Measurements from ENCODE around the gene PYROXD2.

Gene PYROXD2

DNA sequence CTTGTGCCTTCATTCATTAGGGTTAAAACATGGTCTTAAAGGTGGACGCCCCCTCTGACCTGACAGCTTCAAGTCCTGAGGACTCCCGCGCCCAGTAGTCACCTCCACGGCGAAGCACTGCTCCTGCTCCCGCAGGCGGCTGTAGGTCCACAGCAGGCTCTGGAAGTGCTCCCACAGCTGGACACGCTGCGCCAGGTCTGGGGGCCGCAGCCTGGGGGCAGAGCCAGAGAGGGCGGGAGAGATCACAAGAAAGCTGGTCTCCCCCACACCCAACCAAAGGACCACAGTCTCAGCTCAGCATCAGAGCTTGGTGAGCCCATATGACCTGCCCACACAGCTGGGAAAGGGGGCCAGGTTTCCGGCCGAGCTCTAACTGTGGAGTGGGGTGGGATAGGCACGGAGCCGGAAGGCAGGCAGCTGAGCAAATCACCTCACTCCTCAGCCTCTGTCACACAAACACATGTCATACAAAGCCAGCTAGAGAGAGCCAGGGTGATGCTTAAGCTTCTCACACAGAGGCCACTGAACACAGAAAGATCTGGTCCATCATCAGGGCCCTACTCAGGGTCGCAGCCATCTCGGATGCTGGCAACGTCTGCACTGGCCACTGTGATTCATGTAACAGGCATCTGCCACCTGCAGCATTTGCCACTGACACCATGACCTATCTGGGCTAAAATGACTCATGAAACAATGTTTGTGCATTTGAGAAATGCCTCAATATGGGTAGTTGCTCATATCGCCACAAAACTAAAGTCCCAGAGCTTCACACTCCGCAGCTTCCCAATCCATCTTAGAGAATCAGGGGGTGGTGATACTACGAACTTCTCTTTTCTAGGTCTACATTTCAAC lies 19.1 kb upstream of the PYROXD2 start:
- DNase-seq = no peak

DNA sequence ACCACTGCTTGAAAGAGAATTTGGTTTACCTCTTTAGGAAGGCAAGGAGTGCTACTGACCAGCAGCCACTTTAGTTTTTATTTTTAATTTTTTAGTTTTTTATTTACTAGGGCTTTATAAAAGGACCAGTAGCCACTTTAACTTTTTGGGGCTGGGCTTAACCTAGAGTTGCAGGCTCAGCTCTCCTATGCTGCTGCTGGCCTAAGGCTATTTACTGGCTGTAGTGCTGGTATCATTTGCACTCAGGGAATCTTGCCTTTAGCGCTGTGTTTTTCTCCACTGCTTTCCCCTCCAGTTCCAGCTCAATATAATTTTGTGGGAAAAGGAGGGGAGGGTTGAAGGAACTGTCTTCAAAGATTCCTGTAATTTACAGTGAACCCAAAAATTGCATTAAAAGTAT lies 18.4 kb upstream of the PYROXD2 start:
- no peak for DNase-seq

DNA sequence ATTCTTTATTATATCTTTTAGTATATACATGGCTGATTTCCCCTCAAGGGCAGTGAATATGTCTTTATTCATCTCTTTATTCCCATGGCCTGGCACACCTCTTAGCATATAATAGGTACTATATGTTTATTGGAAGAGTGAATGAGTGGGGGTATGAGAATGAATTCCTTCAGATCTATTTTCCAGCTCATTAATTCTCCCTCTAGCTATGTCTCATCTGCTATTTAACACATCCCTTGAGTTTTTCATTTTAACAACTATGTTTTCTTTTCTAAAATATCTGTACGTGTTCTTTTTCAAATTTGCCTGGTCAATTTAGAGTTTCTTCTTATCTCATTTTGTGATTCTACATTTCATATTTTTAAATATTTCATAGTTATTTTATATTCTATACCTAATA lies 17.3 kb upstream of the PYROXD2 start:
- DNase-seq = no peak

DNA sequence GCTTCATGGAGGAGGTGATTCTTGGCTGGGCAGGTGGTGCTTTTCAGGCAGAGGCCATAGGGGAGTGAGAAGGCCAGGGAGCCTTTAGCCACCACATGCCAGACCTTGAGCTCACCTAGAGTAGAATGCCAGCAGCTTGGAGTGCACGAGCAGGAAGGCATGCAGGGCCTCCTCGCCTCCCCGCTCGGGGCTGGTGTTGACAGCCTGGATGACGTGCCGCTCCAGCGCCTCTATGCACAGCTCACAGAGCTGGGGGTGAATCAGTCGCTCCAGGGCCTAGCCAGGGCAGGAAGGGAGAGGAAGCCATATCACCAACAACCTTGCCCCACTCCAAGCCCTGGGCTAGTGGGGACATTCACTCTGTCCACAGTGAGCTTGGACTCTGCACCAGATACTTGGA lies 16.0 kb upstream of the PYROXD2 start:
- no peak for DNase-seq

DNA sequence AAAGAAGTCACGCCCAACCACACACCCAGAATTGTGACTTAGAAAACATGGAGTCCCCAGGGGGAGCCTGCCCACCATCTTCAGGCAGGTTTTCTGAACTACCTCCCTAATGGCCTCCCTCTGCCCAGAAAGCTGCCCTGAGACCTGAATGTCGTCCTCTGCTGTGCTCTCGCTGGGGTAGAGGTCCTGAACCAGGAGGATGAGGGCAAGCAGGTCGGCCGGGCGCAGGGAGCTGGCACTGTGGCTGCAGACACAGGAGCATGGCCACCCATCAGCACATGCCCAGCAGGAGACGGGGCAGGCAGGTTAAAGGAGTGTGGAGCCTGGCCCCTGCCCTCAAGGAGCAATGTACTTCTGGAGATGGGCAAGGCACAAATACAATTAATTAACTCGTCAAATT lies 15.4 kb upstream of the PYROXD2 start:
- no peak for DNase-seq

DNA sequence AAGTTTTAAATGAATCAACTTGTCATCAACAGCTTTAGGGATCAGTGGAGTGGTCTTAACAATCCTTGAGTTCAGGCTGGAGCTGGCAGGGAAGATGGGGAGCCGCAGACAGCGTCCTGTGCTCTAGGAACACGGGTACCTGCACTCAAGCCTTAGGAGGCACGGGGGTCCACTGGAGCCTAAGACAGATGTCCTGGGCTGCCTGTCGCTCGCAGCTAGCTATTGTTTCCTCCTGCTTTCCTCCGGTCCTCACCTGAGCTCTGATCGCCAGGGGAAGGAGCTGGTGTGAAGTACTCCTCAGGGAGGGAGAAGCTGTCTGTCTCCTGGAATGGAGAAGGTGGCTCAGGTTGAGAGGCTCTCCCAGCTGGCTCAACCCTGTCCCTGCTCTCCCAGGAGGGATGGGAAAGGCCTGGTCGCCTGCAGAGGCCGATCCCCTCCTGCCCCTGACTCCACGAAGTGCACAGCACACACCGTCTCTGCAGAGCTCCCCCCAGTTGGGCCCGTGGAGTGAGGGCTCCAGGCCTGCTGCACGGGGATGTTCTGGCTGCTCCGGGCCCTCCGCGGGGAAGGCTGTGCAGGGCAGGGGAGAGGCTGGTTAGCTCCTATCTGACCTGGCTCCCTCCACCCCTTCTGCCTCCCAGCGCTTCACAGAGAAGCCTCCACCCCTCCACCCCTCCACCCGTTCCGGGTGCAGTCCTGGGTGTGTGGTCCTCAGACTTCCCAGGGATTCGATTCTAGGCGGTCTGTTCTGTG lies 14.5 kb upstream of the PYROXD2 start:
- no peak for DNase-seq

DNA sequence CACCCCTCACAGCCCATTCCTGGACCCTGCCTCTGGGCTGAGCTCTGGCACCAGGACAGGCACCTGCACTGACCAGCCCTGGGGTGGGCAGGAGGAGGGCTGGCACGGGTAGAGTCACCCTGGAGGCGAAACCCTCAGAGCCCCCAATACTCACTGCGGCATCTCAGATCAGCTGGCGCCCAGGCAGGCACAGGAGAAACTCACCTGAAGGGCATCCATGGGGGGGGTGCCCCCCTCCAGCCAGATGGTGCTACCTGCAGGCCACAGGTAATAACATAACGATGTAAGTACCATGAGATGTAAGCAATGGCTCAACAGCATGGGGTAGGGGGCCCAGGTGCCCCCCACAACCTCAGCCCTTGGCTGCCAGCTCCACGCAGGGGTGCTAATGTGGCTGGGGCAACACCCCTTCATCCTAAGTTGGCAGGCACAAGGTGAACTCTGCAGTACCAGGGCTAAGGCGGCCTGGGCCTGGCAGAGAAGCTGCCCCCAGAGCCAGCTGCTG lies 12.1 kb upstream of the PYROXD2 start:
- no peak for DNase-seq

DNA sequence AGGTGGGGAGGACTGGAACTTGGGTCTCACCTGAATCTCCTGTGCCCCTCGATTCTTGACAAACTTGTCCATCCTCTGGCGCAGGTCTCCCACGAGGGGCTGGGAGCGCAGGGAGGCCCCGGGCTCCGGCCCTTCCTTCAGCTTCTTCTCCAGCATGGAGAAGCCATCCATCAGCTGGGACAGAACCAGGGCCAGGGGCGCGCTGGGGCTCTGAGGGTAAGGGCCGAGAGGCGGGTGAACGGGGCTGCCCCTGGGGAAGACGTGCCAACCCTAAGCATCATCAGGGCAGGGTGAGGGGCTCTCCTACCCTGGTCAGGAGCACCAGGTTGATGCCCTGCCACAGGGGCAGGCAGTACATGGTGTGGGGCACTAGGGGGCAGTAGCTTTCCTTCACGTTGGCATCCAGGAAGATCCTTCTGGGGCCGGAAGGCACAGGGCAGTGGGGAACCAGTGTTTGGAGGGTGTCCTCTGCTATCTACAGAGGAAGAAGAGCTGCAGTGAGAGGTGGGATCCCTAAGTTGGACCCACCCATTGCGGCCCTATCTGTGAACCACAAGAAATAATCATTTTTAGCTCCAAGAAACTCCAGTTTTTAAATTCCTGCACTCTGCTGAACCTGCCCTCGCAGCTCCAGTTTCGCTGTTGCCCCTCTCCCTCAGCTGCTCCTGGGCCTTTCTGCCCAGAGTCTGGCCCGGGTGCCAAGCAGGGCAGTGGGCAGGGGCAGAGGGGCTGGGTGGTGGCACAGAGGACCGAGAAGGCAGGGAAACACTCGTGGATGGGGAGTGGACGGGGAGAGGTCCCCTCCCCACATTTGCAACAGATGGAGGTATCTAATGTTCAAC lies 10.8 kb upstream of the PYROXD2 start:
- DNase-seq = peak; percentile 71

DNA sequence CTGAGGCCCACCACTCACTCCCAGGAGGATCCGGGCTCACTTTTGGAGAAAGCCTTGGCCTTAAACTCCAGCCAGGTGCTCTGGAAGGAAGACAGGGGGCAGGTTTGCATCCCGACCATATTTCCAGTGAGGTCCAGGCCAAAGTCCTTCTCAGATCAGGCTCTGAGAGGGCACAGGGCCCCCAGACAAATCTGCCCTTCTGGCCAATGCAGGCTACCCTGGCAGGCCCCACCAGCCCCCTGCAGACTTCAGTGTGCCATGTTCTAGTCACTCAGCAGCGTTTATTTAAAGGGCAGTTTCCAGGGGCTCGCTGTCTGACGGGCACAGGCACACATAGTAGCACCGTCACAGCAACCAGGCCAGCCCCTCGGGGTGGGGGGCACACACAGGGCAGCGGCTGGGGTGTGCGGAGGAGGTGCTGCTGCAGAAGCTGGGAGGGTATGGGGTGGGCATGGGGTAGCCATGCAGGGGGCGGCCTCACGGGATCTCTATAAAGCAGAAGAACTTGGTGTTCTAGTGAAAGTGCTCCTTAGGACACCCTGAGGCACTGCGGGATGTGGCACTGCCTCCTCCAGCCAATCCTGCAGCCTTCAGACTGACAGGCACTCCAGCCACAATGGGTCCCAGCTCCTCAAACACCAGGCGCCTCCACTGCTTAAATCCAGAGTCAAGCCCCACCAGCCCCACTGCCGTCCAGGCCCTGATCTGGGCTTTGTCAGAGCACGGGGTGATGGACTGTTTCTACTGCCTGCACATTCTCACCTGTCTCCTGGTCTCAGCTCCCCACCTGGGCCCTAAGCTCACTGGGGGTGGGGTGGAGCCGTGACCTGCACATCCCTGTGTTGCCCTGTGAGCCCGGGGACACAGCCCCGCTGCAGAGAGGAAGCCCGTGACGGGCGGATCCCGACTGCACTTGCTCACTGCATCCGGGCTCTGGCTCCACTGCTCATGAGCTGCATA lies 9.6 kb upstream of the PYROXD2 start:
- no peak for DNase-seq

DNA sequence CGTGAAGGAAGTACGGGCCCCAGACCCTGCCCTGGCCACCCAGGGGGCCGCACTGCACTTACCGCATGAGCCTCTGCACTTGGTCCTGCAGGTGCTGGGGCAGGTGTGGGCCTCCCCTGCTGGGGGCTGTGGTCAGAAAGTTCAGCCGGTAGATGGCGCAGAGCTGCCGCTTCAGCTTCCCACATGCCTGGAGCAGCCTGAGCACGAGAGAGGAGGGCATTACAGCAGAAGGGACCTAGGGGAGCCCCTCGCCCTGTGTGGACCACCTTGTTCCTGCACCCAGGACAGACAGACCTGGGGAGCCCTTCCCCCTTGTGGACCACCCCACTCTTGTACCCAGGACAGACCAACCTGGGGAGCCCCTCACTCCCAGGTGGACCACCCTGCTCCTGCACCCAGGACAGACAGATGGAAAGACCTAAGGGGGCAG lies 8.7 kb upstream of the PYROXD2 start:
- no peak for DNase-seq

DNA sequence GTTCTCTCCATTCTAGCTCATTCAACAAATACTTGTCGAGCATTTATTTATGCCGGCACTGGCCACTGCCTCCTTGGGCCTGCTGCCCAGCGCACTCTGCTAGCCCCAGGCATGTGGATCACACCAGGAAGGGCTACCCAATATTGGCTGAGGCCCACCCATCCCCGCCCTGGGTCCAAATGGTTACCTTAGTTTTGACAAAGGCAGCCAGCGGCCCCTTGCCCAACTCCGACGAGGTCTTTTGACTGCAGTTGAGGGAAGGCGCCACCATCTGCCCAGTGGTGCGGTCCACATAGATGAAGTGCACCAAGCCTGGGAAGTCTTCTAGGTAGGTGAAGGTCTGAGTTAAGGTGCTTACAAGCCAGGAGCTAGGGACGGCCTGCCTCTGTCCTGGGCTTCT lies 7.2 kb upstream of the PYROXD2 start:
- no peak for DNase-seq

DNA sequence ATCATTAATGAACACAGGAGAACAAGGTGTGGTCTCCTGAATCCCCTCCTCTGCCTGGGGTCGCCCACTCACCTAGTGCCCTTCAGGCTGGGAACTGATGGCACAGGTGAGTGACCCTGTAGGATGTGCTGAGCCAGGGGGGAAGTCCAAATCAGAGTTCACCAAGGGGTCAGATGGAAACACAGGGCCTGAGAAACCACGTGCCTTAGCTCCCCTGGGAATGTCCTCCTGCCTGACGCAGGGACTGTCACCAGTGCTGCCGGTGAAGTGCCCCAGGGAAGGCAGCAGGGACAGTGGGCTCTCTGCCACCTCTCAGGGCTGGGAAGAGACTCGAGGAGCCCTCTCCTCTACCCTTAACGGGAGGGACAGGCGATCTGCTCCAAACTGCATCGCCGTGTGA lies 5.8 kb upstream of the PYROXD2 start:
- no peak for DNase-seq

DNA sequence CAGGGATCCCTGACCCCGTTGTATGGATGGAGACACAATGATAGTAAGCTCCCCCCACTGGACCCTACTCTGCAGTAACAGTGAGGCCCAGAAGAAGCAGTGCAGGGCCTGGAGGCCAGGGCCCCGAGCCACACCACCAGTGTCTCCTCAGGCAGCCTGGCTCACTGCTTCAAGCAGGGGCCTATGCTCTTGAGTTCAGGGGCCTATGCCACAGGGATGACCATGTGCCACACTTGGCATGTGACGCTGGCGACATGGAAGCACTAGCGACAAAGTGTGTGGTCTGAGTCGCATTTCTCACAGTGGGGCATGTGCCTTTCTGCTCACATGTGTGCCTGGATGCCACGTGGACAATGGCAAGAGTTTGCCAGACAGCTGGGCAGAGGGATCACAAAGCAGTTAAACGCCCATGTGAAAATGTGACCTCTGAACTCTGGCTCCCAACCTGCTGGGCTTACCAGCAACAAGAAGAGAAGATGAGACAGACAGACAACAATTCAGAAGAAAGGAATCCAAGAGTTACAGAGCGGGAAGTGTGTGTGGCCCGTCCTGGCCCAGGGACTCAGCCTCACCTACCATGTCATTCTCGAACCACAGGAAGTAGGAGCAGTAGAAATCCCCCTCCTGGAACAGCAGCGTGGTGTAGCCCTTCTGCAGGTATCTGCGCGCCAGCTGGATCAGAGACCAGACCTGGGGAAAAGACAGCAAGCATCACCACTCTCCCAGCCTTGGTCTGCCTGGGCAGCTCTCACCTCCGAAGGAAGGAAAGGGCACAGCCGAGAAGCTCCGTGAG lies 4.7 kb upstream of the PYROXD2 start:
- no peak for DNase-seq

DNA sequence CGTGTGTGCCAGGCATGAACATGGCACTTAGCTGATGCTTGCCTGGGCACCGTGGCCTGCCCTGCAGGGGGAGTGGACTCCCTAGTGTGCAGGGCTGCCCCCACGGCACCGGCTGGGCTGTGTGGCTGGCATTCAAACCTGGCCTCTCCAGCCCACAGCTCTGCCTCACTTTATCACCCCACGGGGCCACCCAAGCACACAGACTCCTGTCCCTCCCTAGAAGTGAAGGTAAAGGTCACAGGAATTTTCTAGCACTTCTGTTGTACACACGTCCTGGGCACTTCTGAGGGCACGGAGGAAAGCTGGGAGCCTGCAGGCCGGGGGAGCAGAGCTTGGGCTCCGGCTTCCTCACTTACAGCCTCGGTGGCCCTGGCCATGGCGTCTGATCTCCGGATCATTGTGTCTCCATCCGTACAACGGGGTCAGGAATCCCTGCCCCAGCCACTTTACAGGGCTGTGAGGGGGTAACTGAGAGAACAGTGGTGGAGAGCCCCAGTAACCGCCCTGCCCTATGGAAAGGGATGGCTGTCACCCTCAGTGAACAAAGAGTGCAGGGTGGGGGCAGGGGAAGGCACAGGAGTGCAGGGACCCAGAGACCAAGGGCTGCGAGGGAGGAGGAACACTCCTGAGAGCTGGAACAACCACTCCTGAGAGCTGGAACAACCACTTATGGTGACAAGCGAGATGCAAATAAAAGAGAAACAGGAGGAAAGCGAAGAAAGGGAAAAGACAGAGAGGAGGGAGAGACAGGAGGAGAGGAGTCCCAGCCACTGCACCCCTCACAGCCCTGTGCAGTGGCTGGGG lies 3.9 kb upstream of the PYROXD2 start:
- no peak for DNase-seq

DNA sequence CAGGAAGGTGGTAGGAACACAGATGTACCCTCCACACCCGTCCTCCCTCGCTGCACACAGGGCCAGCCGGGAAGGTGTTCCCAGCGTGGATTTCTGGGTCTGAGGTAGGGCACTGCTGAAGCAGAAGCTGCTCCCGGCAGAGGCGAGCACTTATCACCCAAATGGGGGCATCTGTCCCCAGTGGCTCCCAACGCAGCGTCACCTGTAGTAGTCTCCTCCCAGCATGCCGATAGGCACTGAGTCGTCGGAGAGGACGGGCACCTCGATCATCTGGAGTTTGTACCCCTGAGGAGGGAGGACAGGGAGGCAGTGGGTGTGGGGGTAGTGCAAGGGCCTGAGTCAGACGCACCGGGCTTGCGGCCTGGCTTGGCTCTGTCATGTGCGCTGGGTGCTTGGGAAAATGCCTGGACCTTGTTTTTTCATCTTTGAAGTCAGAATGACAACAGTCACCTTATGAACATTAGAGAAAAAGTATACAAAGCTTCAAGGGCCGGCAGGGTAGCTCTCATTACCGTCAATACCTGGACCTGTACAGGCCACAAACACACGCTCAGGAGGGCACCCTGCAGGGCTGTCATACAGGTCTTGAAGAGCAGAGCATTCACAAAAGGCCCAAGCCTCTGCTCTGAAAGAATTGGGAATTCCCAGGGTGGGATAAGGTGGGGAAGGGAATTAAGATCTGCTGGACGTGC lies 3.1 kb upstream of the PYROXD2 start:
- no peak for DNase-seq

DNA sequence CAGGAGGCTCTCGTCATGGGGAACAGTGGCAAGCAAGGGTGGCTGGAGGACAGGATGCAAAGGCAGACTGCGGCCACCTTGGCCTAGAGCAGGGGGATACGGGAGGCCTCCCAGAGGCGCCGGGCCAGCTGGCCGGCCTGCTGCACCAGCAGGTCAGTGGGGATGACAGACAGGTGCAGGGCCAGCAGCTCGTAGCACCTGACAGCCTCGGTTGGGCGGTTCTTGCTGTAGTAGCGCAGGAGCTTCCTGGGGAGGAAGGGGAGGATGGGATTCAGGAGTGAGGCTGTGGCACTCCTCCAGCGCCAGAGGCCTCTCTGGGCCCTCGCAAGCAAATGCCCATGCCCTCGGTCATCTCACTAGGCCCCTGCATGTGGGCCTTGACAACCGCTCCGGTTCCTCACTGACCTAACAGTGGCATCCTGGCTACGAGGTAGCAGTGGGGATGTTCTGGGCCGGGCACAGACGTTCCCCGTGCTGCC lies 2.5 kb upstream of the PYROXD2 start:
- no peak for DNase-seq

DNA sequence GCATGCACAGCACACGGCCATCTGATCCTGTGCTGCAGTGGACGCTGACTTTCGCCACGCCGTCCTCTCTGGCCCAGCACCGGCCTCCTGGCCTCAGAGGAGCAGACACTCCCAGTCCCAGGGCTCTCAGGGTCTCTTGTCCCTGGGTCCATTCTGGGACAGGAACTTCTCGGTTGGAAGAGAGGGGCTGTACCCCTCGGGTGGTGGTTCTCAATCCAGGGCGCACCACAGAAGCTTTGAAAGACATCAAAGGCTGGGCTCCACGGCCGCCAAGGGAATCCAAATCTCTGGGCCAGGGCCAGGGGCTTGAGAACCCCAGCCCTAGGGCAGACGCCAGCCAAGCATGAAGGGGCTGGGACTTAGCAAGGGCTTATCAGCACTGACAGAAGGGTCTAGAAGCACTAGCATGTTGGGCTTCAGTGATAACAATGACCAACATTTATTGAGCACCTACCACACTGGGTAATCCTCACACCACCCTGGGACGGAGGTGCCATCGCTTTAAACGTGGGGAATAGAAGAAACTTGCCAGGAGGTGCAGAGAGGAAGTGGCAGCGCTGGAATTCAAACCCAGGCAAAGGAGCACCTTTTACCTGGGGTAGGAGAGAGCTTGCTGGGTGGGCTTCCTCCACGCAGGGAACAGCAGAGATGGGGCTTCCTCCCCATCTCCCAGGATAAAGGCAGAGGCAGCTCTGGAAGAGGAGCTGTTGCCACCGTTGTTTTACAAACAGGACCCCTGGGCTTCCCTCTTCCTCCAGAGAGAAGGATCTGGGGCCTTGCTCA lies 1.8 kb upstream of the PYROXD2 start:
- DNase-seq = no peak

DNA sequence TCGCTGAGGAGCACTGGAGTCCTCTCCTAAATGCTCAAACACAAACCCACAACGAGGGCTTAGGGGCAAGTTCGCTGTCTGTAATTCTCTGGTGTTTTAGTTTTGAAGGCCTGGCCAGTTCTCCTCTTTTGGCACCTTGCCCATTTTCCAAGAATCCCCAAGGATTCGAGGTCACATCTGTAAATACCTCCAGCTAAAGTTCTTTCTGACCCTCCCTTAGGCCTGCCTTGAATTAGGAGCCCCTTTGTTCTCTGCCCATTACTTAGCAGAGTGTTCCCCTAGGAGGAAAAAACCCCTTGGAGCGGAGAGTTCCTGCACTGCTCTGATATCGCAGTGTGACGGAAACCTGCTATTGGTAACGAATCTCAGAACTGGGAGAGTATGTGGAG lies 743 bp upstream of the PYROXD2 start:
- no peak for DNase-seq

DNA sequence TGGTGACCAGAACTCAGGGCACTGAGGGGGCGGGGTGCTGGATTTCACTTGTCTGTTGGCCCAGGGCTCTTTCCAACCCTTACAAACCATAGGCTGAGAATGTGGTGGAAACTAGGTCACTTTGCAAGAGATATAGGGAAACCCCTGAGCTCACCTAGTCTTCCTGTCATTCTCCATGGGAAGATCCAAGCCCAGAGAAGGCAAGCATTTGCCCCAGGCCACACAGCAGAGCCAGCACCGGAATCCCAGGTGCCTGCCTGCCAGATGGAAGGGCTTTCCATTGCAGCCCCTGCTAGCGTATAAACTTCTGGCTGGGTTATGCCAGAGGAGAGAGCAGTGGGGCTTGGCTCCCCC lies 427 bp downstream of the PYROXD2 start:
- no peak for DNase-seq
